ENCODE results near the gene ATG3.

- TF ChIP-seq, protein P1, sequence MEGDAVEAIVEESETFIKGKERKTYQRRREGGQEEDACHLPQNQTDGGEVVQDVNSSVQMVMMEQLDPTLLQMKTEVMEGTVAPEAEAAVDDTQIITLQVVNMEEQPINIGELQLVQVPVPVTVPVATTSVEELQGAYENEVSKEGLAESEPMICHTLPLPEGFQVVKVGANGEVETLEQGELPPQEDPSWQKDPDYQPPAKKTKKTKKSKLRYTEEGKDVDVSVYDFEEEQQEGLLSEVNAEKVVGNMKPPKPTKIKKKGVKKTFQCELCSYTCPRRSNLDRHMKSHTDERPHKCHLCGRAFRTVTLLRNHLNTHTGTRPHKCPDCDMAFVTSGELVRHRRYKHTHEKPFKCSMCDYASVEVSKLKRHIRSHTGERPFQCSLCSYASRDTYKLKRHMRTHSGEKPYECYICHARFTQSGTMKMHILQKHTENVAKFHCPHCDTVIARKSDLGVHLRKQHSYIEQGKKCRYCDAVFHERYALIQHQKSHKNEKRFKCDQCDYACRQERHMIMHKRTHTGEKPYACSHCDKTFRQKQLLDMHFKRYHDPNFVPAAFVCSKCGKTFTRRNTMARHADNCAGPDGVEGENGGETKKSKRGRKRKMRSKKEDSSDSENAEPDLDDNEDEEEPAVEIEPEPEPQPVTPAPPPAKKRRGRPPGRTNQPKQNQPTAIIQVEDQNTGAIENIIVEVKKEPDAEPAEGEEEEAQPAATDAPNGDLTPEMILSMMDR (conservative IDR thresholded peaks at IDR 0.05; ENCODE audit: low read depth in 2 of 2) = no peak
- no peak for TF ChIP-seq NANOG (IDR thresholded peaks at IDR 0.05; ENCODE audit: borderline replicate concordance)
- no peak for TF ChIP-seq EZH2phosphoT487 (IDR thresholded peaks at IDR 0.05; ENCODE audit: unreplicated experiment)
- no peak for TF ChIP-seq ZNF114 (CRISPR knock-in tag; IDR thresholded peaks at IDR 0.05)
- TF ChIP-seq POLR2AphosphoS5 (IDR thresholded peaks at IDR 0.05; ENCODE audit: low read depth) = no peak
- no peak for TF ChIP-seq EZH2 (IDR thresholded peaks at IDR 0.05; ENCODE audit: low read depth, unreplicated experiment)
Measured at GRCh38 chr3:112585782-112586181, 24.0 kb upstream of the ATG3 start.

All from GM23338 (cell line).